ENCODE data around the gene PCGF2. TPM values are rescaled to one million over a fixed set of nuclear protein-coding genes. Genes with fewer than 3 reads are reported as not detected.

The PCGF2 gene
- total and polyA plus RNA-seq, 10 of the 15 experiments (the other 5 are each of a cell fraction or from before 2014, with no cell fraction given): 2.7 to 35.6 (median 7.2) TPM

DNA sequence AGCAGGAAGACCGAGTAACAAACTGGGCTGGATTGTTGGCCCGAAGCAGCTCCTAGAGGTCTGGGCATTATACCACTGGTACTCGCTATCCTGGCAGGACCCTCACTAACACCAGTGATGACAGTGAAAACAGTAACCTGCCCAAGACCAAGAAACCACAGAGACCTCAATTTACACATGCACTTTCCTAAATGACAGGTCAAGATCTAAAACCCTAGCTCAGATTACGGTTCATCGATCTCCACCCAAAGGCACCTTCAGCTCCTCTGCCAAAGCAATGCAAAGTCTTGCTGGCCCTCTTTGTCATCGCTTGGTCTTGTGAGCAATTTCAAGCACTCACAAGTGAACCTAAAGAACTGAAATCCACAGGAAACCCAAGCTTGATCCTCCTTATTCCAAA, 49.7 kb upstream of the PCGF2 start:
- TF ChIP-seq RUNX3 (IDR thresholded peaks at IDR 0.05; ENCODE audit: low read length): peak; percentile 53; the same call in 1 of the 2 replicates
- TF ChIP-seq TAF1 (IDR thresholded peaks at IDR 0.05; ENCODE audit: borderline replicate concordance, low read depth, low read length): no peak
- TF ChIP-seq ZNF622 (IDR thresholded peaks at IDR 0.05): no peak
- TF ChIP-seq NFYB (IDR thresholded peaks at IDR 0.05; ENCODE audit: insufficient read depth, low read depth, low read length): no peak
- TF ChIP-seq POU2F2 (IDR thresholded peaks at IDR 0.05; ENCODE audit: borderline replicate concordance, low read depth, low read length): no peak
- no peak for TF ChIP-seq MEF2A (IDR thresholded peaks at IDR 0.05; ENCODE audit: insufficient read depth, low read depth, low read length)
- TF ChIP-seq TCF3 (IDR thresholded peaks at IDR 0.05; ENCODE audit: borderline replicate concordance, insufficient read depth, low read depth, low read length): no peak
- Histone ChIP-seq H4K20me1 (ENCODE audit: control insufficient read depth, insufficient read depth) (no peaks in the 10 kb centered on the region), H3K27me3 (replicated peaks in 1 of 2; ENCODE audit: control insufficient read depth in 2 of 2, insufficient read depth in 2 of 2, low read length in 1 of 2) (no peaks in the 10 kb centered on the region), H3K4me3 (peak overlapping the region; percentile 85), H3K9ac (ENCODE audit: control insufficient read depth, insufficient read depth, low read length) (peak overlapping the region; percentile 84), H3K36me3 (ENCODE audit: control insufficient read depth in 2 of 2, insufficient read depth in 2 of 2, low read length in 1 of 2) (peaks cover 7 to 8% of the 10 kb centered on the region in 2 experiments), H3K79me2 (ENCODE audit: control insufficient read depth, insufficient read depth, low read length) (peaks cover 35% of the 10 kb centered on the region), H3K9me3 (replicated peaks; ENCODE audit: control insufficient read depth, insufficient read depth, low read length) (no peaks in the 10 kb centered on the region), H2AFZ (ENCODE audit: control insufficient read depth, low read depth, low read length) (no peak overlapping the region), H3K4me1 (ENCODE audit: control insufficient read depth, insufficient read depth, low read length) (peaks cover 11% of the 10 kb centered on the region), H3K27ac (ENCODE audit: control insufficient read depth, insufficient read depth) (peak overlapping the region; percentile 59), H3K4me2 (ENCODE audit: control insufficient read depth, insufficient read depth) (peak overlapping the region; percentile 88)
- in situ Hi-C loops (cut with MboI): no loop called here
- CTCF ChIA-PET: interaction anchor here (1.0 to 1.9 kb wide), 6 partner anchors 47 to 446 kb away, joined by 3 to 6 read pairs (median 4); no protein-coding TSS in a partner anchor
- TSS peak; percentile 56 for BruUV-seq (replicated peaks)
- ATAC-seq (no peak), DNase-seq (ENCODE audit: low read depth, low spot score) (no peak), FAIRE-seq (no peak)
- RAD21 ChIA-PET (ENCODE audit: unreplicated experiment): interaction anchor here (0.9 to 1.4 kb wide), 4 partner anchors 47 to 240 kb away, joined by 3 to 4 read pairs (median 4); partner anchors contain the start of genes LASP1 and RPL23
- SMC1A ChIA-PET (ENCODE audit: uncharacterized antibody, unreplicated experiment): interaction anchor here (0.7 to 1.5 kb wide), 7 partner anchors 40 to 128 kb away, joined by 3 to 5 read pairs (median 3); partner anchors contain the start of genes LASP1 and LASP1NB
- POLR2A ChIA-PET: interaction anchor here (1.0 to 2.4 kb wide), 4 partner anchors 28 to 71 kb away, joined by 3 to 7 read pairs (median 4); no protein-coding TSS in a partner anchor
- WGBS (ENCODE audit: insufficient coverage, insufficient replicate concordance, low lambda C conversion rate, missing lambda C conversion rate): 52% methylated on average over 6 of the region's 6 CpGs
- intact Hi-C loops (cut with micrococcal nuclease; ENCODE audit: unreplicated experiment): loop anchor here (2.0 to 5.0 kb wide), 2 partner anchors 45 to 354 kb away; partner anchors contain the start of genes PLXDC1 and PSMB3

Measured in GM12878 (cell line).